ENCODE results near the gene GIGYF2.
"Not testable (repeated sequence)": the region's sequence is repeated elsewhere in the genome, so short reads cannot be mapped to it uniquely, and the experiment has no call there.

The GIGYF2 gene

DNA sequence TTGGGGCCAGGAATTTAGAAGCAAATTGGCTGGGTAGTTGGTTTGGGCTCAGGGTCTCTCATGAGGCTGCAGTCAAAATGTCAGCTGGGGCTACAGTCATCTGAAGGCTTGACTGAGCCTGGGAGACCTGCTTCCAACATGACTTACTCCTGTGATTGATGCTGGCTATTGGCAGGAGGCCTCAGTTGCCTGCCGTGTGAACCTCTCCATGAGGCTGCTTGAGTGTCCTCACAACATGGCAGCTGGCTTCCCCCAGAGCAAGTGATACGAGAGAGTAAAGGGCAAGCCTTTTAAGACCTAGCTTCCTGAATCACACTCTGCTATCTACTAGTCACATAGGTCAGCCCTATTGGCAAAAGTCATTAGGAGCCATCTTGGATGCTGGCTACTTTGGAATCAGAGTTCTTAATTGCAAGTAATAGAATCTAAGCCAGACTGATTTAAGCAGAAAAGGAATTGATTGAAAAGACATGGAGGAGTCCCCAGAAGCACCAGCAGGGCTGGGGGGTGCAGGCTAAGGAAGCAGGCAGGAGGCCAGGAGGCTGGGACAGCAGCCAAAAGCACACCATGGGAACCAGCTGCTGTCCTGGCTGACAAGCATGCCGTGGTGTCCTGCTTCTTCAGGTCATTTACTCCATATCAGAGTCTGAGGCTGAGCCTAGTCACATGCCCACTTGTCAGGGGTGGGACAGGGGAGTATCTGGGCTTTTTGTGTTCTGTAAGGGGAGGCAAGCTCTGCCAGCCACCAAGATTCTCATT lies 7.8 kb upstream of the GIGYF2 start:
- TF ChIP-seq, protein P1, sequence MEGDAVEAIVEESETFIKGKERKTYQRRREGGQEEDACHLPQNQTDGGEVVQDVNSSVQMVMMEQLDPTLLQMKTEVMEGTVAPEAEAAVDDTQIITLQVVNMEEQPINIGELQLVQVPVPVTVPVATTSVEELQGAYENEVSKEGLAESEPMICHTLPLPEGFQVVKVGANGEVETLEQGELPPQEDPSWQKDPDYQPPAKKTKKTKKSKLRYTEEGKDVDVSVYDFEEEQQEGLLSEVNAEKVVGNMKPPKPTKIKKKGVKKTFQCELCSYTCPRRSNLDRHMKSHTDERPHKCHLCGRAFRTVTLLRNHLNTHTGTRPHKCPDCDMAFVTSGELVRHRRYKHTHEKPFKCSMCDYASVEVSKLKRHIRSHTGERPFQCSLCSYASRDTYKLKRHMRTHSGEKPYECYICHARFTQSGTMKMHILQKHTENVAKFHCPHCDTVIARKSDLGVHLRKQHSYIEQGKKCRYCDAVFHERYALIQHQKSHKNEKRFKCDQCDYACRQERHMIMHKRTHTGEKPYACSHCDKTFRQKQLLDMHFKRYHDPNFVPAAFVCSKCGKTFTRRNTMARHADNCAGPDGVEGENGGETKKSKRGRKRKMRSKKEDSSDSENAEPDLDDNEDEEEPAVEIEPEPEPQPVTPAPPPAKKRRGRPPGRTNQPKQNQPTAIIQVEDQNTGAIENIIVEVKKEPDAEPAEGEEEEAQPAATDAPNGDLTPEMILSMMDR (conservative IDR thresholded peaks at IDR 0.05; ENCODE audit: low read depth, low read length), result no peak
- peak; percentile 36 for DNase-seq (ENCODE audit: low read depth)
- H3K4me3 ChIP-seq (ENCODE audit: low read length), result no peak overlapping the region

DNA sequence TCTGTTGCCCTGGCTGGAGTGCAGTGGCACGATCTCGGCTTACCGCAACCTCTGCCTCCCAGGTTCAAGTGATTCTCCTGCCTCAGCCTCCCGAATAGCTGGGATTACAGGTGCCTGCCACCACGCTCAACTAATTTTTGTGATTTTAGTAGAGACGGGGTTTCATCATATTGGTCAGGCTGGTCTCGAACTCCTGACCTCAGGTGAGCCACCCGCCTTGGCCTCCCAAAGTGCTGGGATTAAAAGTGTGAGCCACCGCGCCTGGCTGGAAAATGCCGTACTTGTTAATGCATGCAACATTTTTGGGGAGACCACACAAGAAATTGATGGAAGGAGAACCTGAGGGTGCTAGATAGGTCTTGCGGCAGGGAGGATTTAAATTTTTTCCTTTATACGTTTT lies 6.0 kb upstream of the GIGYF2 start:
- not testable (repeated sequence) for H3K4me3 ChIP-seq (ENCODE audit: low read length); DNase-seq (ENCODE audit: low read depth)

DNA sequence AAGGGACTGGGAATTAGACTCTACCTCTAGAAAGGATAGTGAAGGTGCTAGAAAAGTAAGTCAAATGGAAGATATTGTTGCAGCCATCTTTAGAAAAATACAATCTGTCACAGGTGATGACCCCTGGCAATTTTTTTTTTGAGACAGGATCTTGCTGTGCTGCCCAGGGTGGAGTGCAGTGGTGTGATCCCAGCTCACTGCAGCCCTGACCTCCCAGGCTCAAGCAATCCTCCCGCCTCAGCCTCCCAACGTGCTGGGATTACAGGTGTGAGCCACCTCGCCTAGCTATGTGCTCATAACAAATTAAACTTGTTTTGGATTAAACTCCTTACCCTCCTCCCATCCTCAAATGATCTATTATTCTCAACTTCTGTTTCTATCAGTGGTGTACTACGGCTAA lies 3.8 kb upstream of the GIGYF2 start:
- no peak for DNase-seq (ENCODE audit: low read depth)
- H3K4me3 ChIP-seq (ENCODE audit: low read length), result no peak overlapping the region
- TF ChIP-seq, protein P1 (conservative IDR thresholded peaks at IDR 0.05; ENCODE audit: low read depth, low read length), result no peak

DNA sequence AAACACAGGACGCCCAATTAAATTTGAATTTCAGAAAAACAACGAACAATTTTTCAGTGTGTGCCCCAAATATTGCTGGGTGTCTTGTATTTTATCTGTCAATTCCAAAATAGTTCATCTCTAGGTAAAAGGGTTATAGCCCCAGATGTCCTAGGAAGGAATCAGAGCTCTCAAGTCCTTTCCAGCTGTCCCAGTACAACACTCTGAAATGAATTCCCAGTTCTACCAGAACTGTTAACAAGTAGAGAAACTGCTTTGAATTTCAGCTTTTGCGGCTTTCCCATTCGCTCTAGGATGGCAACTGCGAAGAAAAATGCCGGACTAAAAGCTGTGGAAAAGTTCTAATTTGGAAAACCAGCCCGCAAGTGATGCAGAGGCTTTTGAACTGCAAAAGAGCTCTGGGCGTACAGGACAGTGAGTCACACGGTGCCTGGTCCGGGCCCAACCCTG lies 497 bp upstream of the GIGYF2 start:
- TF ChIP-seq, protein P1 (conservative IDR thresholded peaks at IDR 0.05; ENCODE audit: low read depth, low read length), result no peak
- DNase-seq (ENCODE audit: low read depth), result no peak
- peak overlapping the region; percentile 38 for H3K4me3 ChIP-seq (ENCODE audit: low read length)

DNA sequence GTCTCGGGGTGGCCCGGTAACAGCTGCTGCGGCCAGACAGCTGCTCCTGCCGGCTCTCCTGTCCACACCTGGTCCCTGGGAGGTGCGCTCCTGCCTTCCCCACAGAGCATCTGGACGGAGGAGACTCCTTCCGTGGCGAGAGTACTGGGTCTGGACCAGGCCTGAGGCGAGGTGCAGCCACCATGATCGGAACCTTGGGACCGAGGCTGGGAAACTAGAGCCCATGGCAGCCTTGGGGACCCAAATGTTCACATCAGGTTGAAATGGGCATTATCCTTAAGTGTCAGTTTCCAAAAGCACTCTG lies 628 bp downstream of the GIGYF2 start:
- DNase-seq (ENCODE audit: low read depth), result no peak
- H3K4me3 ChIP-seq (ENCODE audit: low read length), result peak overlapping the region; percentile 98
- TF ChIP-seq, protein P1 (conservative IDR thresholded peaks at IDR 0.05; ENCODE audit: low read depth, low read length), result no peak

DNA sequence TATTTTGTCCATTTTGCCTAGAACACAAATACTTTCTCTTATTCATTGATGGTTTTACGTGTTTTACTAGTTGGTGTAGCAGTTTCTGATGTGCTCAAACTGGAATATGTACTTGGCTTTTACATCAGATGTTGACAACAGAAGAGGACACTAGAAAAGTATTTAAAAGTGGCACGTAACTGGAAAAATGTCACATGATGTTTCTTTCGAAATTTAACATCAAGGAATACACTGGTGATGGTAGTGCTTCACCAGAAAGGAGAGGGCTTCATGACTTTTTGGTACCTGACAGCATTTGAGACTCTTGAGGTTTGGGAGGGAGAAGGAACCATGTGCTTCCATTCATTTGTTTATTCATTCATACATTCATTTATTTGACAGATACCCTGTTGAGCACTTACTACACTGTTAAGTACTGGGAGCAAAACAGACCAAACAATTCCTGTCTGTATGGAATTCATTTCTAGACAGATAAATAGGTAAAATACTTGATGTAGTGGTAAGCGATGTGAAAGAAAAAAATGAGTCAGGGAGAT lies 1.5 kb downstream of the GIGYF2 start:
- TF ChIP-seq, protein P1 (conservative IDR thresholded peaks at IDR 0.05; ENCODE audit: low read depth, low read length), result no peak
- H3K4me3 ChIP-seq (ENCODE audit: low read length), result peak overlapping the region; percentile 98
- no peak for DNase-seq (ENCODE audit: low read depth)

DNA sequence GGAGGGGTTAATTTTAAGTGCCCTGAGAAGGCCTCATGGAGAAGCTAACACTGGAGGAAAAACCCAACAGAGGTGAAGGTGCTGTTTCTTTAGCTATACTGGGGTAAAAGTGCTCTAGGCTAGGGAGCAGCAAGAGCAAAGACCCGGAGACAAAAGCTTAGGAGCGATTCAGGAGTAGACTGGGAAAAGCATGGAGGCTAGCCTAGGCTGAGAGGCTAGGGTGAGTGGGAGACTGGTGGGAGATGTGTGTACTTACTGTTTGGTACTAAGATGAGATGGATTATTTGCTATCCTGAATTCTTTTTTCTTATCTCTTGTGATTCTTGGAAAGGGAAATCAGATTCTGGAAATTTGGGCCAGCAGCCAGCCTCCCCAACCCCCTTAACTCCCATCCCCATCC lies 2.0 kb downstream of the GIGYF2 start:
- DNase-seq (ENCODE audit: low read depth), result no peak
- peak overlapping the region; percentile 26 for H3K4me3 ChIP-seq (ENCODE audit: low read length)
- TF ChIP-seq, protein P1 (conservative IDR thresholded peaks at IDR 0.05; ENCODE audit: low read depth, low read length), result no peak
